GM19193 (cell line): ENCODE results near the gene PSMD8.

Experiments
- POLR2A ChIP-seq: IDR thresholded peaks from 4 replicates; pipeline ENCODE4 v1.6.1; 2011; ENCODE audit not compliant: insufficient read depth, insufficient read length; ENCODE audit errors: extremely low read depth

The PSMD8 gene

DNA sequence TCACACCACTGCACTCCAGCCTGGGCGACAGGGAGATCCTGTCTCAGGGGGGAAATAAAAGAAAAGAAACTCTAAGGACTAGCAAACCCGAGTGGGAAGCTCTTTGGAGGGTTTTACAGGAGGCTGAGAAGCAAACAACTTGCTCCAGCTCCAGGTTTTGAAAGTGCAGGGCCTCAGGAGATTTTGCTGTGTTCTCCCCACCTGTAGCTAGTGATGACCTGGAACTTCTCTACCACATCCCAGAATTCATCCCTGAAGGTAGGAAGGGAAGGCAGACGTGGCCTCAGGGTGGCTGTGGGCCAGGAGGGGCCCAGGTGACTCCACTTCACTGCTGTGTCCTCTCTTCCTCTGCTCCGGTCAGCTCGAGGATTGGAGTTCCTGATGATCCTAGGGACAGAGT is 16.3 kb upstream of the PSMD8 start:
- no peak for TF ChIP-seq POLR2A

DNA sequence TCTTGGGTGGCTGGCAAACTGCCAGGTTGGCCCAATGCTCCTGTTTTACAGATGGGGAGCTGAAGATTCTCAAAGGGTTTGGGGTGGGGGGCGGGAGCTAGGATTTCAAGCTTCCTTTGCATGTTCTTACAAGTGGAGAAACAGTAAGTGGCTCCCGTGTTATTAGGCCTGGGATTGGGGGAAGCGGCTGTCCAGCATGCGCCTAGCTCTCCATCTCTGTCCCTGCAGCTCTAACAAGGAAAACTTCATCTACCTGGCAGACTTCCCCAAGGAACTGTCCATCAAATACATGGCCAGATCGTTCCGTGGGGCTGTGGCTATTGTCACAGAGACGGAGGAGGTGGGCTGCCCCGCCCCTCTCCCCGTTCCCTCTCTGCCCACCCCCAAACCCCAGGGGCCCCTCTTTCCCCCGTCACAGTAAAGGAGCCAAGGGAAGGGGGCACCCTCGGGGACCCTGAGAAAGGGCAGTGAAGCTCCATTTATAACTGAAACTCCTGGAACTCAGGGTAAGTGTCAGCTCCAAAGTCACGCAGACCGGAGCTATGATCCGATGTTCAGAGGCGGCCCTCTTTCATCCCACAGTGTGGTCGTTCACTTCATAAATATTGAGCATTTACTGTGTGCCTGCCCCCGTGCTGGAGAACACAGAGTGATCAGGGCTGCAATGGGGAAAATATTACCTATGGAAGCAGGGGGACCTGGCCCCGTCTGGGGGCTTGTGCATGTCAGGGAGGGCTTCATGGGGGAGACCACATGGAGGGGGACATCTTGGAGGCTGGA is 14.9 kb upstream of the PSMD8 start:
- TF ChIP-seq POLR2A: no peak

DNA sequence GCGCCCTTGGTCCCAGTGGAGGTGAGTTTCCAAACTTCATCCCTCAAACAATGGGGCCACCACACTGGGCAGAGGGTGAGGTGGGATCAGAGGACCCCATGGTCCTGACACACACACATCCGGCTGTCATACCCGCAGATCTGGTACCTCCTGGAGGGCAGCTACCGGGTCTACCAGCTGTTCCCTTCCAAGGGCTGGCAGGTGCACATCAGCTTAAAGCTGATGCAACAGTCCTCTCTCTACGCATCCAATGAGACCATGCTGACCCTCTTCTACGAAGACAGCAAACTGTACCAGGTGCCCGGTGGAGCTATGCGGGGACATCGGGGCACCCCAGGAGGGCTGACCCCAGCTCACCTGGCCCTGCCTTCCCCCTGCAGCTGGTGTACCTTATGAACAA is 14.0 kb upstream of the PSMD8 start:
- no peak for TF ChIP-seq POLR2A

DNA sequence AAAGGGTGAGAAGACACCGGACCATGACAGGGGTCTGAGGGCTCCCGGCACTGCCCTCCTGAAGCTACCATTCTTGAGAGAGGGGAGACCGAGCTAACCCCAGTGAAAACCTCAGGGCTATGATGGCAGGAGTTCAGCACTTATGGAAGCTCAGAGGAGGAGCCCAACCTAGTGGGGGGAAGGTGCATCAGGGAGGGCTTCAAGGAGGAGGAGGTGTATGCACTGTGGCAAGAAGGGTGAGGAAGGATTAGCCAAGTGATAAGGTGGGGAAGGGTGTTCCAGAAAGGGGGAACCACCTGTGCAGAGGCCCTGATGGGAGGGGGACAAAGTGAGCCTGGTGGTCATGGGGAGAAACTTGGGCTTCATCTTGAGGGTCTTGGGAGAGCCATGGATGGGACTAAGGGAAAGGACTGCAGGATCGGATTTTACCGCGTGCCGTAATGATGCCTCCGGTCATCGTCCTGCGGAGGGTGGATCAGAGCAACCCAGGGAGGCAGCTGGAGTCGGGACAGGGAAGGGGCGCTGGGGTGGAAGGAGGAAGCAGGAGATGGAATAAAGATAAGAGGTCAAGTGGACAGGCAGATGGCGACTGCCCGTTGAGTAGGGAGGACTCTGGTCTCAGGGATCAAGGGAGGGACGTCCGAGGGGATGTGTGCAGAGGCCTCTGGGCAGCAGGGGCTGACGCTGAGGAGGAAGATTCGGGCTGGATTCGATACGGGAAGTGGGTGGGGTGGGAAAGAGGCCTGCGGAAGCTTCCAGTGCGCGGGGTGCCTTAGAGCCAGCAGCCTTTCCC is 13.3 kb upstream of the PSMD8 start:
- no peak for TF ChIP-seq POLR2A

DNA sequence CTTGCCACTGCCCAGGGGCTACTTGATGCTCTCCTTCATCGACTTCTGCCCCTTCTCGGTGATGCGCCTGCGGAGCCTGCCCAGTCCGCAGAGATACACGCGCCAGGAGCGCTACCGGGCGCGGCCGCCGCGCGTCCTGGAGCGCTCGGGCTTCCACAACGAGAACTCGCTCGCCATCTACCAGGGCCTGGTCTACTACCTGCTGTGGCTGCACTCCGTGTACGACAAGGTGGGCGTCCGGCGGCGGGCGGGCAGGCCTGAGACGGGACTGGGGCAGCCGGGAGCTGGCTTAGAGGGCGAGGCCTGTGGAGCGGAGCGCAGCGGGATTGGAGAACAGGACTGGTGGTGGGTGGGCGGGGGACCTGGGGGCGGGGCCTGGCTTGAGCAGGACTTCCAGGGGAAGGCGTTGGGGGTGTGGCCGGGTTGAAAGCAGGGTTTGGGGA is 12.7 kb upstream of the PSMD8 start:
- TF ChIP-seq POLR2A: no peak

DNA sequence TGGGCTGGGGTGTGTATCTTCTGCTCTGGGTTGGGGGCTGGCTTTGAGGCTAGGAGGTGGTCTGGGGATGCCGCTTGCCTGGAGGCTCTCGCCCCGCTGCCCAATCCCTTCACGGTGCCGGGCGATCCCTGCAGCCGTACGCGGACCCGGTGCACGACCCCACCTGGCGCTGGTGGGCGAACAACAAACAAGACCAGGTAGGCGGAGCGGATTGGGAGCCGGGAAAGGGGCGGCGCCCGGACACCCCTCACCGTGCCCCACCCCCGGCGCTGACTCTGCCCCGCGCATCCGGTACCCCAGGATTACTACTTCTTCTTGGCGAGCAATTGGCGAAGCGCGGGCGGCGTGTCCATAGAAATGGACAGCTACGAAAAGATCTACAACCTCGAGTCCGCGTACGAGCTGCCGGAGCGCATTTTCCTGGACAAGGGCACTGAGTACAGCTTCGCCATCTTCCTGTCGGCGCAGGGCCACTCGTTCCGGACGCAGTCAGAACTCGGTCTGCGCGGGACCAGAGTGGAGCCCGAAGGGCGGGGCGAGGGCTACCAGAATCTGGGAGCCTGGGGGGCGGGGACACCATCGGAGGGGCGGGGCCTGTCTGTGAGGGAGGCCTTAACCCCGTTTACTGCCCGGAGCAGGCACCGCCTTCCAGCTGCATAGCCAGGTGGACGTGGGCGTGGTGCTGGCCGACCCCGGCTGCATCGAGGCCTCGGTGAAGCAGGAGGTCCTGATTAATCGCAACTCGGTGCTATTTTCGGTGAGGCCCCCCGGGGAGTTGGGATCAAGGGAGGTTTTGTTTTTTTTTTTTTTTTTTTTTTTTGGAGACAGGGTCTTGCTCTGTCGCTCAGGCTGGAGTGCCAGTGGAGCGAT is 12.1 kb upstream of the PSMD8 start:
- TF ChIP-seq POLR2A: no peak

DNA sequence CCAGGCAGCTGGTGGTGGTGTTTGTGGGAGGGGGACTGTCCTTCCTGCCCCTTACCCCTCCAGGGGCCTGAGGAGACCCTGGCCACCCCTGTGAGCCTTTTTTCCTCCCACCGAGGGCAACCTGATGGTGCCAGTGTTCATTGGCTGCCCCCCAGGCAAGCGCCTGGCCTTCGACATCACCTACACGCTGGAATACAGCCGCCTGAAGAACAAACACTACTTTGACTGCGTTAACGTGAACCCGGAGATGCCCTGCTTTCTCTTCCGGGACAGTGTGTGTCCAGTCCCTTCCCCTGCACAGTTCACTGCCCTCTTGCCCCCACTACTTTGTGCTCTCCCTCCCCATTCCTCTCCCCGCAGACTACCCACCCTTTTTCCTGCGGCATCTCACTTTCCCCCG is 7.3 kb upstream of the PSMD8 start:
- no peak for TF ChIP-seq POLR2A

DNA sequence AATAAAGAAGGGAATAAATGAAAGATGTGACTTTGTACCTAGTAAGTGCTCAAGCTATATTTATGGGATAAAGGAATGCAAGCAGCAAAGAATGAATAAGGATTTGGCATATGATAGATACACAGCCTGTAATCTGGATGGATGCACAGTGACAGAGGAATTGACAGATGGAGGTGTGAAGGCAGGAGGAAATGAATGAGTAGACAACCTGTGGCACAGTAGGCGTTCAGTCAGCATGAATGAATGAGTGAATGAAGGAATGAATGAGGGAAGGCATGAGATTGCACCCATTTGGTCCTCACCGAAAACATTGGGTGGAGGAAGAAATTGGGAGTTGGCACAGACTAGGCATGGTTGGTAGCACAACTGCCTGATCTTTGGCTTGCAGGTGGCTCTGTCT is 4.8 kb upstream of the PSMD8 start:
- TF ChIP-seq POLR2A: no peak

DNA sequence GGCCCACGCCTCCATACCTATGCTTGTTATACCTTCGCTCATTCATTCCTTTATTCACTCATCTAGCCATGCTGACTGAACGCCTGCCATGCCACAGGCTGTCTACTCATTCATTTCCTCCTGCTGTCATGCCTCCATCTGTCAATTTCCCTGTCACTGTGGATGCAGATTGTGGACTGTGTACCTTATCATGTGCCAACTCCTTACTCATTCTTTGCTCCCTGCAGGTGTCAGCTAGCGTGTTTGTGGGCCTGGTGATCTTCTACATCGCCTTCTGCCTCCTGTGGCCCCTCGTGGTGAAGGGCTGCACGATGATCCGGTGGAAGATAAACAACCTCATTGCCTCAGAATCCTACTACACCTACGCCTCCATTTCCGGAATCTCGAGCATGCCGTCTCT is 4.1 kb upstream of the PSMD8 start:
- no peak for TF ChIP-seq POLR2A

DNA sequence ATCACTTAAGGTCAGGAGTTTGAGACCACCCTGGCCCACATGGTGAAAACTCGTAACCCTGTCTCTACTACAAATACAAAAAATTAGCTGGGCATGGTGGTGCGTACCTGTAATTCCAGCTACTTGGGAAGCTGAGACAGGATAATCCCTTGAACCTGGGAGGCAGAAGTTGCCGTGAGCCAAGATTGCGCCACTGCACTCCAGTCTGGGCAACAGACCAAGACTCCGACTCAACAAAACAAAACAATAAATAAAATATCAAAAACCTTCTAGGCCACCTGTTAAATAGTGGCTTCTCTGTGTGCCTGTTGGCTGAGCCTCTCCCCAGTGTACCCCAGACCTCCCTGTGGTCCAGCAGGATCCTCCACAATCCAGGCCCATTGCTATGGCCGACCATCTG is 3.3 kb upstream of the PSMD8 start:
- TF ChIP-seq POLR2A: no peak

DNA sequence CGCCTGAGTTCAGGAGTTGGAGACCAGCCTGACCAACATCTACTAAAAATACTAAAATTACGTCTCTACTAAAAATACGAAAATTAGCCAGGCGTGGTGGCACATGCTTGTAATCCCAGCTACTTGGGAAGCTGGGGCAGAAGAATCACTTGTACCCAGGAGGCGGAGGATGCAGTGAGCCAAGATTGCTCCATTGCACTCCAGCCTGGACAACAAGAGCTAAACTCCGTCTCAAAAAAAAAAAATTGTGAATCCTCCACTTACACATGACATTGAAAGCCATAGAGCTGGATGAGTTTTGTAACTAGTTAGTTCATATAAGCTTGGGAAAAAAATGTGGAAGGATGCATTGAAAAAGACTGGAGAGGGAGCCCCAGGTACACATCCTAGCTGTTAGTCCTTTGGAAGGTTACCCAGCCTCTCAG is 452 bp upstream of the PSMD8 start:
- TF ChIP-seq POLR2A: no peak

DNA sequence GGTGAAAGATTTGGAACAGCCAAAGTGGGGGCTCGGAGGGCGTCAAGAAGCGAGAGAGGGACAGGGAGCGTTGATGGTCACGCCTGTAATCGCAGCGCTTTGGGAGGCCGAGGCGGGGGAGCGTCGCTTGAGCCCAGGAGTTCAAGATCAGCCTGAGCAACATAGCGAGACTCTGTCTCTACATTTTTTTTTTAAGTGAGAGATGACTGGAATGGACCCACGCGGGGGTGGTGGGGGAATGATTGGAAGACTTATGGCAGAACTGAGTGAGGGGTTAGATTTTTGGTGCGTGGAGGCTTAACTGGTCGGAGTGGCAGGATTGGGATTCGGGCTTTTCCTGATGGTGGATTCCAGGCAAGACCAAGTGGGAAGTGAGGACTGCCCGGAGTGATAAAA is 725 bp downstream of the PSMD8 start:
- TF ChIP-seq POLR2A: no peak

DNA sequence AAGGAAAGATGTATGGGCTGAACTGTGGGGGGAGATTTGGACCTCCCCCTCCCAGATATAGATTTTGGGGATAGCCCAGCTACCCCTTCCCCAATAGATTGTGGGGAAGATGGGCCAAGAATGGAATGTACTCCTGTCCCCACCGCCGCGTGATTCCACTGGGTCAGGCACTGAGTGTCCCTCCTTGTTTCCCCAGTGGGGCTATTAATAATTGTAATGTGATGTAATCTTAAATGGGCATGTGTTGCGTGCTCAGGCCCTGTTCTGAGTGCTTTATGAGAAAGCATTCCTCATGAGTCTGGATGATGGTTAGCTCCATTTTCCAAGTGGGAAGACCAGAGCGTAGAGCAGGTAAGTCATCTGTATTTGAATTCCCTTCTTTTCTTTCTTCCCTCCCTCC is 1.4 kb downstream of the PSMD8 start:
- no peak for TF ChIP-seq POLR2A

DNA sequence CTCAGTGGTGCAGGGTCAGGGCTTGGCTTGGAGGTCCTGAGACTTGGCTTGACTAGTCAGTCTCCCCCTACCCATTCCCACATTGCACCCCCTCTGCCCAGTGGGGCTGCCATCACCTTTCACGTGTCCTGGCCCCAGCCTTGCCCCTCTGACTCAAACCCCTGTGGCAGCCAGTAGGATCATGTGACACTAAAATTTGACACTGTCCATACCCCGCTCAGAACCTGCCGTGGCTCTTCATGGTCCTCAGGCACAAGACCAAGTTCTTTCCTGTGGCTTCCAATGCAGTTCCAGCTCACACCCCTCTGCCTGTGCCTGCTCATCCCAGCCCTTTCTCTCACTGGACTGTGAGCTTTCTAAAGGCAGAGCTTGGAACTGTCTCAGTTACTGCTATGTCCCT is 2.2 kb downstream of the PSMD8 start:
- no peak for TF ChIP-seq POLR2A

DNA sequence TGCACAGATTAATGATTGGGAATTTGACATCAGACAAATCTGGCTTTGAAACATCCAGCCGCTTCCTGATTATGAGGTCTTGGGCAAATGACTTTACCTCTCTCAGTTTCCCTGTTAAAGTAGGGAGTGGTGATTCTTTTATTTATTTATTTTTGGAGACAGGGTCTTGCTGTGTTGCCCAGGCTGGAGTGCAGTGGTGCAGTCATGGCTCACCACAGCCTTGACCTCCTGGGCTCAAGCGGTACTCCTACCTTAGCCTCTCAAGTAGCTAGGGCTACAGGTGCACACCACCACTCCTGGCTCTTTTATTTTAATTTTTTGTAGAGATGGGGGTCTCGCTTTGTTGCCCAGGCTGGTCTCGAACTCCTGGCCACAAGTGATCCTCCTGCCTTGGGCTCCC is 2.7 kb downstream of the PSMD8 start:
- no peak for TF ChIP-seq POLR2A
